ENCODE results near the gene SYCN. TPM values are rescaled to one million over a fixed set of nuclear protein-coding genes. Genes with fewer than 3 reads are reported as not detected.

The SYCN gene
- total RNA-seq, 2 experiments from 2014 or later = not detected

GRCh38 chr19:39205449-39205764 lies 1.3 kb upstream of the SYCN start:
- BruUV-seq (replicated peaks) = no TSS peak
- ChIA-PET POLR2A (no interaction called here), CTCF (ENCODE audit: unreplicated experiment) (no interaction called here)
- intact Hi-C loops (cut with micrococcal nuclease; ENCODE audit: unreplicated experiment) = no loop called here
- DNase-seq (ENCODE audit: low spot score) = no peak
- Histone ChIP-seq H3K4me3 (ENCODE audit: low read depth, low read length, poor library complexity, severe bottlenecking) (no peak overlapping the region), H4K20me1 (ENCODE audit: insufficient read depth, low read length) (no peaks in the 10 kb centered on the region), H3K9me3 (ENCODE audit: low read length) (no peaks in the 10 kb centered on the region), H3K27ac (ENCODE audit: low read depth, low read length, poor library complexity, severe bottlenecking) (no peak overlapping the region), H3K4me2 (ENCODE audit: low read length) (no peak overlapping the region), H2AFZ (ENCODE audit: low read length) (no peak overlapping the region), H3K4me1 (ENCODE audit: insufficient read depth, low read length, poor library complexity, severe bottlenecking) (no peaks in the 10 kb centered on the region), H3K36me3 (ENCODE audit: insufficient read depth, low read length) (no peaks in the 10 kb centered on the region), H3K9me2 (ENCODE audit: insufficient read depth, low read length) (no peaks in the 10 kb centered on the region), H3K79me2 (ENCODE audit: insufficient read depth, low read depth, low read length) (no peaks in the 10 kb centered on the region)
- no peak for TF ChIP-seq CTCF (conservative IDR thresholded peaks at IDR 0.05; ENCODE audit: low read length)
- TF ChIP-seq EZH2phosphoT487 (IDR thresholded peaks at IDR 0.05; ENCODE audit: borderline replicate concordance, low read depth, low read length) = no peak

- Histone ChIP-seq H3K4me3 (ENCODE audit: low read depth, low read length, poor library complexity, severe bottlenecking) (no peak overlapping the region), H3K79me2 (ENCODE audit: insufficient read depth, low read depth, low read length) (no peaks in the 10 kb centered on the region), H4K20me1 (ENCODE audit: insufficient read depth, low read length) (no peaks in the 10 kb centered on the region), H3K27ac (ENCODE audit: low read depth, low read length, poor library complexity, severe bottlenecking) (no peak overlapping the region), H2AFZ (ENCODE audit: low read length) (no peak overlapping the region), H3K9me3 (ENCODE audit: low read length) (no peaks in the 10 kb centered on the region), H3K4me2 (ENCODE audit: low read length) (no peak overlapping the region), H3K4me1 (ENCODE audit: insufficient read depth, low read length, poor library complexity, severe bottlenecking) (no peaks in the 10 kb centered on the region), H3K9me2 (ENCODE audit: insufficient read depth, low read length) (no peaks in the 10 kb centered on the region), H3K36me3 (ENCODE audit: insufficient read depth, low read length) (no peaks in the 10 kb centered on the region)
- no peak for DNase-seq (ENCODE audit: low spot score)
- TF ChIP-seq CTCF (conservative IDR thresholded peaks at IDR 0.05; ENCODE audit: low read length) = no peak
- no peak for TF ChIP-seq EZH2phosphoT487 (IDR thresholded peaks at IDR 0.05; ENCODE audit: borderline replicate concordance, low read depth, low read length)
- CTCF ChIA-PET (ENCODE audit: unreplicated experiment) = no interaction called here
- POLR2A ChIA-PET = no interaction called here
- intact Hi-C loops (cut with micrococcal nuclease; ENCODE audit: unreplicated experiment) = no loop called here
- BruUV-seq (replicated peaks) = no TSS peak
Measured at GRCh38 chr19:39202998-39203355, 1.1 kb downstream of the SYCN start.

GRCh38 chr19:39200803-39201115 lies 3.3 kb downstream of the SYCN start:
- Histone ChIP-seq H3K27ac (ENCODE audit: low read depth, low read length, poor library complexity, severe bottlenecking) (no peak overlapping the region), H3K36me3 (ENCODE audit: insufficient read depth, low read length) (no peaks in the 10 kb centered on the region), H3K9me2 (ENCODE audit: insufficient read depth, low read length) (no peaks in the 10 kb centered on the region), H3K4me1 (ENCODE audit: insufficient read depth, low read length, poor library complexity, severe bottlenecking) (no peaks in the 10 kb centered on the region), H4K20me1 (ENCODE audit: insufficient read depth, low read length) (no peaks in the 10 kb centered on the region), H3K9me3 (ENCODE audit: low read length) (no peaks in the 10 kb centered on the region), H3K79me2 (ENCODE audit: insufficient read depth, low read depth, low read length) (no peaks in the 10 kb centered on the region), H2AFZ (ENCODE audit: low read length) (no peak overlapping the region), H3K4me3 (ENCODE audit: low read depth, low read length, poor library complexity, severe bottlenecking) (no peak overlapping the region), H3K4me2 (ENCODE audit: low read length) (no peak overlapping the region)
- no peak for DNase-seq (ENCODE audit: low spot score)
- intact Hi-C loops (cut with micrococcal nuclease; ENCODE audit: unreplicated experiment) = no loop called here
- POLR2A ChIA-PET = no interaction called here
- CTCF ChIA-PET (ENCODE audit: unreplicated experiment) = no interaction called here
- TF ChIP-seq CTCF (conservative IDR thresholded peaks at IDR 0.05; ENCODE audit: low read length) (no peak), EZH2phosphoT487 (IDR thresholded peaks at IDR 0.05; ENCODE audit: borderline replicate concordance, low read depth, low read length) (no peak)
- no TSS peak for BruUV-seq (replicated peaks)

All from OCI-LY7 (cell line).